Stimulated activated CD4-positive, alpha-beta T cell treated with anti-CD3 and anti-CD28 coated beads, Interleukin-2, amount 100 ng/mL, for 48 hours (primary cell): Measurements from ENCODE around the gene PIGC.

Experiments used
- DNase-seq, 2 donors: peaks; one replicate each; pipeline ENCODE4 v3.0.0-alpha.2; 2020

The PIGC gene

DNA sequence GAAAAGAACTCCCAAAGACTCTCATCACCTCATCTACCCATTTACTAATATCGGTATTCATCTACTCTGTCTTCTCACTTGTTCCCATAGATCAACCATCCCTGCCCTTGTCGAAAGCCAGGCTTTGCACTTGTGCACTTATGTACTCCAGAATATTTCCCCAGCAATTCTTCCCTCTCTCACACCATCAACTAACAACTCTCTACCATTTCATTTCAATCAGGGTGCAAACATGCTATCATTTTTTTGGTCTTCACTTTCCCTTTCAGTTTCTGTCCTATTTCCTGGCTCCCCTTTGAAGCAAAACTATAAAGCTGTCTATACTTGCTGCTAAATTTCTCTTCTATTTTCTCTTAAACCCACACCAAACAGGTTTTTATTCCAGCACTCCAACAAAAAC, 16.7 kb downstream of the PIGC start:
- no peak for DNase-seq

DNA sequence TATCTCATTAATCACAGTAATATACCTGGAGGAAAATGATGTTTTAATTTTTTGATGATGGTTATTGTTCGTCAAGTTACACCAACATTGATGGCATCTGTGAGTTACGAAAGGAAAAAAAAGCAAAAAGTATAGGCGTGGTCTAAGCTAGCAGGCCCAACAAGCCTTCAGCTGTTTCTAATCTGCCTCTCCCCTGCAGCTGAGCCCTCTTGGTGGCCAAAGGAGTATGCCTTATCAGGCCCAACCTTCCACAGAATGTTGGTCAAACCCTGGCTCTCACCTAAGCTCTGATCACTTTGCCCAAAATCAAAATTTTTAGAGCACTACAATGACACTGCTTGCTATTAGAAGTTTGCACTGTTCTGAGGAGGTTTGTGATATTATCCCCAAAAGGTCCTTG, 18.5 kb downstream of the PIGC start:
- no peak for DNase-seq

- DNase-seq = no peak
These were observed 20.5 kb downstream of the PIGC start for GRCh38 chr1:172423336-172423735.

GRCh38 chr1:172421974-172422604, 21.8 kb downstream of the PIGC start:
- no peak for DNase-seq

DNA sequence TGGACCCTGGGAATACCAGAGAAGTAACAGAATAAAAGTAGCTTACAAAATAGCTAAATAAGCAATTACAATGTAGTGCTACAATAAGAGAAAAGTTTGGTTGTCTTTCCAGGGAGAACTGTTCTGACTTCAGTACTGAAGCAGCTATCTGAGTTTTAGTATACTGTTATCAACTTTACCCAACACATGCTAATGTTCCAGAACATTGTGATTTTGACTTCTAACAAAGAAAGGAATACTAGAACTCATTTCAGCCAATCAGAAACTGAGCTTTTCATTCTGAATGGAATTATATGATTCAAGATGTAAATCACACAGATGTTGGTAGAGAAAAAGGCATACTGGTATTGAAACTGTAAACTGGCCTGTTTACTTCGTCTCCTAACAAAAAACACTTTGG, 23.5 kb downstream of the PIGC start, which contains the start of gene C1orf105:
Gene C1orf105, plus strand, starts transcription at position 301 of the 400 bp plus-strand sequence. CDS start 201 bp downstream, outside the sequence.
- no peak for DNase-seq

GRCh38 chr1:172417557-172417956, 26.3 kb downstream of the PIGC start:
- DNase-seq = no peak

DNA sequence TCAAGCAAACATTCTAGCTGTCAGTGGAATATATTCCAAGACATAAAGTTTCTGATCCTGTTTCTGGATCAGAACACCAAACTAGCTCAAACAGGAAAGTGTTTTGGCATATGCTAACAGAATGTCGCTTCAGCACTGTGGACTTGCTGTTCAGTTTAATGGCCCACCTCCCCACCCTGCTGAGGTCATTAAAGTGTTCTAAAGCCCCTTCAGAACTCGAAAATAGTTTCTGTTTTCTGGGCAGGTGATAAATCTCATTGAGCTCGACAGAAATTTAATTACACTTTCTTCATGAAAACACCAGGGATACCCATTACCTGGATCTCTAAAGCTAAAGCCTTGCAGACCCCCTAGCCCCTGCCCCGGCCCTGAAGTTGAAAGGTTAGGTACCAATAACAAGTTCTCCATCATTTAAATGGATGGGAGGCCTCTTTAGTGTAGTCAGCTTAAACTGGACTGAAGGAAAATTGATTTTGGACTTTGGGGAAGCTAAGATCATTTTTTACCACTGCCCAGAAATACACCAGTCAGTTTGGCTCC, 27.3 kb downstream of the PIGC start:
- DNase-seq = no peak

GRCh38 chr1:172414331-172414730, 29.5 kb downstream of the PIGC start:
- no peak for DNase-seq

GRCh38 chr1:172411791-172412338, 32.0 kb downstream of the PIGC start:
- DNase-seq = no peak

DNA sequence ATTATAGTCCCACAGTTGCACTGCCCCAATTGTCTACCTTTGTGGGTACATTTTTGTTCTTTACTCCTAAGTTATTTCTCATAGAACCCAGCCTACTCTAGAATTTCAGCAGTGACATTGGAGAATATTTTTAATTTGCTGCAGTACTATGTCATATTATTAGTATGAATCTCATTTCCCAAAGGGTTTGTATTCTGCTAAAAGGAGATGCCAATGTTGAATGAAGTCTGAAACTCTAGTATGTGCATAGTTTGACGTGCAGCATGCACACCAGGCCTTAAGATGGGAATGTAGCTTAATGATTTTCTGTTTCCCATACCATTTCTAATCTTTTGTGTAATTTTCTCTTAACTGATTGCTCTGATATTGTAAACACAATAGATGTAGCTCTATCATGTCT, 33.8 kb downstream of the PIGC start:
- no peak for DNase-seq

DNA sequence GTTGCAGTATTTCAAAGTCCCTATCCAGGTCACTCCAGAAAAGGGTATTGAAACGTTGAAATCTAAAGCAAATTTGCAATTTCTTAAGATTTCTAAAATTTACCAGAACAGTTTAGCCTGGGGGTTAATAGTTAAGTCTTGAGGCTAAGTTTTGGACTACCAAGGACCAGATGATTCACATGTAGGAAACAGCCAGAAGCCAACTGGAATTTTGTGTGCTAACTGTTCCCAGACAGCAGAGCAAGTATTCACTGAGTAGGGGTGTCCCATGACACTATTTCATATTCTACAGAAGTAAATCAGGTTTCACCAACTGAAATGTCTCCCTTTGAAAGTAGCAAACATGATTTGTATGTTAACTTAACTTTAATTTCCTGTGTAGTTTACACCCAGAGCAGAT, 34.9 kb downstream of the PIGC start:
- DNase-seq = no peak

- DNase-seq = no peak
These were observed 36.9 kb downstream of the PIGC start for GRCh38 chr1:172406968-172407367.

- no peak for DNase-seq
These were observed 38.0 kb downstream of the PIGC start for GRCh38 chr1:172405912-172406311.

GRCh38 chr1:172404121-172404520, 39.7 kb downstream of the PIGC start:
- no peak for DNase-seq

GRCh38 chr1:172402878-172403569, 40.8 kb downstream of the PIGC start:
- DNase-seq = no peak

DNA sequence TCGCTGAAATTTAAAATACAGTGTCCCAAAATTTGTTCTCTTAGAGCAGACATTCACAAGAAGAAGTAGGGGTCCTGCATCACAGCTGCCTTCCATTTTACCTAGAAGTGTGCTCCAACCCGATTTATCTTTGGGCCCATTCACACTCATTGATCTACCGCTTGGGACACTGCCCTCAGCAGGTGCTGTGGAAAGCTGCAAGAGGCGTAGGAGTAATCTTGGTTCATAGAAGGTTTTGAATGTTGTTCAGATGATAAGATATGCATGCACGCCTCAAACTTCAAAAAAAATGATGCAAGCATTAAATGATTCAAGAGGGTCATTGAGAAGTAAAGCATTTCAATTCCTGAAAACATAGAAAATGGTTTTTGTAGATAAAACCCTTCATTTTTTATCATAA, 42.0 kb downstream of the PIGC start:
- no peak for DNase-seq

- no peak for DNase-seq
These were observed 42.4 kb downstream of the PIGC start for GRCh38 chr1:172401477-172401876.

GRCh38 chr1:172400722-172401105, 43.2 kb downstream of the PIGC start:
- no peak for DNase-seq

DNA sequence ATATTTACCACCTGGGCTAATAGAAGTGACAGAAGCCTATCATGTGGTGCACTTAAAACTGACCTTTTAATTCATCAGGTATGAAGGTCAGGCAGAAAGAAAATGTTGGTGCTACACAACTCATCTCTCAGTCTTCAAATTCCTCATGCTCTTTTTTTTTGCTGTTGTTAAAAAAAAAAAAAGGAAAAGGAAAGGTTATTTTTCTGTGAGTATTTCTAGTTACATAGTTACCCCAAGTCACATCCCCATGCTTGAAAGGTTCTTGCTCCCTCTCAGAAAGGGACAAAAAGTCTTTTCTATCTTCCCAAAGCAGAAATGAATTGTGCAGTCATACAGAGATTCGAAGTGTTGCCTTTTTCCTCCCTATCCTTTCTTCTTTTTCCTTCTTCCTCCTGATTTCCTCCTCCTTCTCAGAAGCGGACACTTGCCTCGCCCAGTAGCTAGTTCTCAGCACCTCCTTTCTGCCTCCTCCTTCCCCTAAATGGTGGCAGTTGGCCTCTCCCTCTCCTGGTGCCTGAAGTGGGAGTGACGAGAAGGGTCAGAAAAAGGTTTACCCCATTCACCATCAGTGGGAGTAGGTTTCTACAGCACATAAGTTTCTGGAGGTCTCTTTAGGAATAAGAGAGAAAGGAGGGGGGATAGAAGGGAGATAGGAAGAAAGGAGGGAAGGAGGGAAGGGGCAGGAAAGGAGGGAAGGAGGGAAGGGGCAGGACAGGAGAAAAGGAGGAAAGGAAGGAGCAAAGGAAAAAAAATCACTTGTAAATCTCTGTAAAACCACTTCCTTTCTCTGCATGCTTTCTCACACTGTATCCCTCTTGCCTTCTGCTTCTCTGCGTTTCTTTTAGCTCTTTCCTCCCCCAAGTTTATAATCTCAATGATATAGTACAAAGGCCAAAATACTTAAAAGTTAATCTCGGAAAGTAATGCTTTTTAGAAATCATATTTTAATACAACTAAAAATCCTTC, 43.8 kb downstream of the PIGC start:
- DNase-seq = no peak

GRCh38 chr1:172398970-172399755, 44.7 kb downstream of the PIGC start:
- peak in 1 of 2 donors; percentile 19 for DNase-seq

DNA sequence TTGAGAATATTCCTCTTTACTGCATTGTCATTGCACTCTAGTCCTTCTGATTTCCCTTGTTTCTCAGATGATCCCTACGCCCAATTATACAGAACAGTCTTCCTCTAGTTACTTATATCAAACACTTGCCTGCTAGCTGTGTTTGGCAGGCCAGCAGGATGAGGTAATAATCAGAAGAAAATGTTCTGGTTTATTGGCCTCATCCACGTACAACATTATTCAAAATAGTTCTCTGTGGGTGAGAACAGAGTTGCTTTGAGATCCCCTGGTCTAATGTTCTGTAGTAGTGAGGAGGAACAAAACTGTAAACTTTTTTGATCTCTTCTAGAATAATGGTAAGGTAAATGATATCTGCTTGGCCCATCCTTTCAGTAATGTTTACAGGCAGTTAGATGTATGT, 45.7 kb downstream of the PIGC start:
- no peak for DNase-seq

DNA sequence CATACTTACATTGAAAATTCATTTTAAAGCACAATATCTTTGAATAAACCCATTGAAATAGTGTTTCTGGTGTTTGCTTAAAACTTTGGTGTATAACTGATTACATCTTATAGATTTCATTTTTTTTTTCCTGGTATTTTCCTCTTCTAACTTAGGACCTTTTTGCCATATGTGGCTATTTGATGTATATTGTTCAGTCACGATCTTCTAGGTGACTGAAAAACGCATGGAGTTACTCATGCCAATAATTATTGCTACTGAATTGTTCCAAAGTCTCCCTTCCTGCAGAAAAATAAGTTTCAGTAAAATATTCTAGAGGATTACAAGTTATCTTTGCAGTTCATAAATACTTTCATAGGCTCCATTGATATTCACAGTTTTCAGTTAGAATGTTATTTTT, 46.2 kb downstream of the PIGC start:
- no peak for DNase-seq
